Measurements from ENCODE around the gene GSK3B. TPM values are rescaled to one million over a fixed set of nuclear protein-coding genes. Genes with fewer than 3 reads are reported as not detected.
"Not testable (repeated sequence)": the region's sequence is repeated elsewhere in the genome, so short reads cannot be mapped to it uniquely, and the experiment has no call there.

GSK3B gene
- total RNA-seq, 2 experiments from 2014 or later, result 39.8 to 42.6 TPM

GRCh38 chr3:119888681-119889080 lies 205.6 kb downstream of the GSK3B start:
- H3K27ac Mint-ChIP-seq; DNase-seq; H3K27me3 Mint-ChIP-seq; ATAC-seq (ENCODE audit: low read depth); H3K4me3 Mint-ChIP-seq; H3K9me3 Mint-ChIP-seq; POLR2A ChIA-PET: not testable (repeated sequence)
- H3K4me1 Mint-ChIP-seq, result peaks cover 15% of the 10 kb centered on the region
- peaks cover 45% of the 10 kb centered on the region for H3K36me3 Mint-ChIP-seq

- DNase-seq (no peak), ATAC-seq (ENCODE audit: low read depth) (no peak)
- H3K4me3 Mint-ChIP-seq, result no peak overlapping the region
- POLR2A ChIA-PET, result no interaction called here
- H3K4me1 Mint-ChIP-seq, result peaks cover 6% of the 10 kb centered on the region
- H3K27me3 Mint-ChIP-seq, result no peaks in the 10 kb centered on the region
- no peak overlapping the region for H3K27ac Mint-ChIP-seq
- H3K9me3 Mint-ChIP-seq, result peaks cover 5% of the 10 kb centered on the region
- peaks cover 50% of the 10 kb centered on the region for H3K36me3 Mint-ChIP-seq
These were observed 208.3 kb downstream of the GSK3B start for GRCh38 chr3:119885746-119886530.

DNA sequence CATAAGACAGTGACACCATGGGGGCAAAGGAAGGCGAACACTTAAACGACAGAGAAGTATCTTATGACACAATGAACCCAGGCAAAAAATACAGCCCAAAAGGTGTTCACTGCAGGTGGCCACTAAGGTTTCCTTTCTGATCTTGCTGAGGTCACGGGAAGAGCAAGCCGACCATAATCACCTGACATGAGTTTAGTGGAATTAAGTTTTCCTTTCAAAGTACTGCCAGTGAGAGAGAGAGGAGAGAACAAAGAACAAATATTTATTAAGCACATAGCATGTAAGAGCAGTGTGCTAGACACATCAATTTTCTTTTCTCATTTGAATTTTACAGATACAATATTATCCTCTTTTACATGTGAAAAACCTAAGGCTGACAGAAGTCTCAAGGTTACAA lies 210.1 kb downstream of the GSK3B start:
- no peak overlapping the region for H3K27ac Mint-ChIP-seq
- H3K4me3 Mint-ChIP-seq, result no peak overlapping the region
- peaks cover 49% of the 10 kb centered on the region for H3K36me3 Mint-ChIP-seq
- H3K4me1 Mint-ChIP-seq, result peaks cover 6% of the 10 kb centered on the region
- ATAC-seq (ENCODE audit: low read depth) (no peak), DNase-seq (no peak)
- POLR2A ChIA-PET, result no interaction called here
- H3K27me3 Mint-ChIP-seq, result no peaks in the 10 kb centered on the region
- peaks cover 3% of the 10 kb centered on the region for H3K9me3 Mint-ChIP-seq

- POLR2A ChIA-PET, result no interaction called here
- DNase-seq (no peak), ATAC-seq (ENCODE audit: low read depth) (no peak)
- H3K4me3 Mint-ChIP-seq, result no peak overlapping the region
- H3K4me1 Mint-ChIP-seq, result peaks cover 6% of the 10 kb centered on the region
- peaks cover 44% of the 10 kb centered on the region for H3K36me3 Mint-ChIP-seq
- no peak overlapping the region for H3K27ac Mint-ChIP-seq
- H3K27me3 Mint-ChIP-seq, result no peaks in the 10 kb centered on the region
- peaks cover 3% of the 10 kb centered on the region for H3K9me3 Mint-ChIP-seq
These were observed 210.6 kb downstream of the GSK3B start for GRCh38 chr3:119883461-119884160.

DNA sequence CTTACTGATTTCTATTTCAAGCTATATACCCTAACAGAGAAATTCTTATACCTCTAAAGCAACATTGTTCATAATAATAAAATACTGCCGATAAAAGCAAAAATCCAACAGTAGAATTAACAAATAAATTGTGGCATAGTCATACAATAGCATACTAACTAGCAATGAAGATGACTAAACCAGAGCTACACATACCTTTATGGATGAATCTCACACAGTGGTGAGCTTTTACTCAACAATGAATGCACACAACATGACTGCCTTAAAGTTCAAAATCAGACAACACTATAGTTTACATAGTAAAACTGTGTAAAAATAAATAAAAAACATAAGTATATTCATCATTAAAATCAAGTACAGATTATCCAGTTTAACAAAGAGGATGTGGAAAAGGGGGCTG lies 213.3 kb downstream of the GSK3B start:
- DNase-seq (no peak), ATAC-seq (ENCODE audit: low read depth) (no peak)
- no peaks in the 10 kb centered on the region for H3K9me3 Mint-ChIP-seq
- no peak overlapping the region for H3K27ac Mint-ChIP-seq
- peaks cover 6% of the 10 kb centered on the region for H3K4me1 Mint-ChIP-seq
- no peak overlapping the region for H3K4me3 Mint-ChIP-seq
- peaks cover 28% of the 10 kb centered on the region for H3K36me3 Mint-ChIP-seq
- POLR2A ChIA-PET, result interaction anchor here (0.6 kb wide), 1 partner anchor 78 kb away, joined by 3 read pairs; no protein-coding TSS in a partner anchor
- no peaks in the 10 kb centered on the region for H3K27me3 Mint-ChIP-seq

DNA sequence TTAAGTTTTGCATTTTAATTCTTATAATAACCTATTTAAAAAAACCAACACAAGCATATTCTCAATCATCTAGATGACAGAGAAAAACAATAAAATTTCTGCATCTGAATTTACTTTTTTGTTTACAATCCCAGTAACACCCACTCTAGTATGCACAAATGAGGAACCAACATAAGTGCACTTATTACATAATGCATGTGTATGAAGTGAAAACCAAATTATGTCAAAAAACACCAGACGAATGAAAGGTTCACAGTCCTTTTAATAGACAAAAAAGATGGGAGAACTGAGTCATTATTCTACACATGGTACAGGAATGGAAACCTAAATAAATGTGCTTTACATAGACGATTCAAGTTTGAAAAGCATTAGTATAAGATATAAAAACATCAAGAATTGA lies 220.6 kb downstream of the GSK3B start:
- POLR2A ChIA-PET, result no interaction called here
- no peak for ATAC-seq (ENCODE audit: low read depth)

DNA sequence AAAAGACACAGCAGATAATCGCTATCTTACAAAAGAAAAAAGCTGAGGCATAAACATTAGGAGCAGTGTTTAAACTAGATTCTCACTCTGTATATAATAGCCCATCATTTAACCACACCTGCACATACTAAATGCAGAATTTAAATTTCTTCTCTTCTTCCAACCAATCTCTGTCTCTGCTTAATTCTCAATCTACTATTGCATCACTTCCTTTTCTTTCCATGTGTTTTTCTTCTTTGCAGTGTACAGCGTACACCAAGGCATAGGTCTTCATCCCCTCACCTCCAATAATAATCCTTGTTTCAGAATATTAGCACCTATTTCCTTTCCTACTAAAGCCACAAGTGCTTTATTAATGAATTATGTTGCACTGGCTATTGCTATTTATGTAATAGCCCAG lies 221.5 kb downstream of the GSK3B start:
- Mint-ChIP-seq H3K36me3 (peaks cover 17% of the 10 kb centered on the region), H3K9me3 (no peaks in the 10 kb centered on the region), H3K27me3 (no peaks in the 10 kb centered on the region), H3K27ac (no peak overlapping the region), H3K4me1 (peaks cover 18% of the 10 kb centered on the region), H3K4me3 (no peak overlapping the region)
- DNase-seq (no peak), ATAC-seq (ENCODE audit: low read depth) (no peak)
- POLR2A ChIA-PET, result no interaction called here

More for the DNA sequence above, 220.6 kb downstream of the GSK3B start:
- Mint-ChIP-seq H3K4me3 (no peak overlapping the region), H3K27me3 (no peaks in the 10 kb centered on the region), H3K36me3 (peaks cover 15% of the 10 kb centered on the region), H3K4me1 (peaks cover 14% of the 10 kb centered on the region), H3K27ac (no peak overlapping the region), H3K9me3 (no peaks in the 10 kb centered on the region)
- no peak for DNase-seq

DNA sequence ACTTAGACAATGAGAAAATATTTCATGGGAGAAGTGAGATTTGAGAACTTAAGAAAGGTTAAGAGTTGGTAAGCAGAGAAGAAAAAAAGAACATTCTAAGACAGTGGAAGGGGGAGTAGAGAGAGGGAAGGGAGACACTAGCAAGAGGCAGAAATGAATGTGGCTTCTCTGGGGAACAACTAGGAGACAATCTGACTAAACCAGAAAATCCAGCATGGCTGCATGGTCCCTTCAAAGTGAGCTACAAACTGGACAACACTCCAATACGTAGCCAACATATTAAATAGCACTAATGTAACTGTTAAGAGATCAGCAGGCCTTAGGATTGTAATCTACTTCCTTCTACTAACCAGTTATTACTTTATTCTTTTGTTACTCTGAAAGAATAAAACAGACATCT lies 222.7 kb downstream of the GSK3B start:
- Mint-ChIP-seq H3K27me3 (no peaks in the 10 kb centered on the region), H3K36me3 (peaks cover 17% of the 10 kb centered on the region), H3K4me3 (no peak overlapping the region), H3K9me3 (no peaks in the 10 kb centered on the region), H3K27ac (no peak overlapping the region), H3K4me1 (peaks cover 18% of the 10 kb centered on the region)
- no peak for DNase-seq
- POLR2A ChIA-PET, result no interaction called here
- ATAC-seq (ENCODE audit: low read depth), result no peak

GRCh38 chr3:119870512-119870911 lies 223.7 kb downstream of the GSK3B start:
- no peak for ATAC-seq (ENCODE audit: low read depth)
- no peaks in the 10 kb centered on the region for H3K9me3 Mint-ChIP-seq
- POLR2A ChIA-PET, result no interaction called here
- no peak for DNase-seq
- no peak overlapping the region for H3K4me3 Mint-ChIP-seq
- H3K36me3 Mint-ChIP-seq, result peaks cover 16% of the 10 kb centered on the region
- peaks cover 18% of the 10 kb centered on the region for H3K4me1 Mint-ChIP-seq
- no peak overlapping the region for H3K27ac Mint-ChIP-seq
- no peaks in the 10 kb centered on the region for H3K27me3 Mint-ChIP-seq

DNA sequence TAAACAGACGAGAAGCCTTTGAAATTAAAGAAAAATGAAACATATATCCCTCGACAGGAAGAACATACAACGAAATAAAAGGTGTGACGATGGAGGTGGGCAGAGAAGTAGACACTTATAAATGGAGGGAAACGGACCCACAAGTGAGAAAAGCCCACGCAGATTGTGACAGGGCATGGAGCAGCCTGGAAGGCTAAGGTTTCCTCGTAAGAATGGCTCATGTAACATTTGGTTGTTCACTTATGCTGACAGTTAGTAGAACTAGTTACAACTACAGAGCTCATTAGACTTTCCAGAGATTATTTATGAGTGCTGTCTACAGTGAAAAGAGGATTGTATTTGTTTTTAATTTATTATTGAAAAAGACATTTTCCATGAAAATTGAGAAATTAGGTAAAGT lies 229.8 kb downstream of the GSK3B start:
- ATAC-seq (ENCODE audit: low read depth), result no peak
- Mint-ChIP-seq H3K4me3 (no peak overlapping the region), H3K36me3 (peaks cover 40% of the 10 kb centered on the region), H3K9me3 (peaks cover 3% of the 10 kb centered on the region), H3K4me1 (peaks cover 7% of the 10 kb centered on the region), H3K27me3 (no peaks in the 10 kb centered on the region), H3K27ac (no peak overlapping the region)
- no peak for DNase-seq
- POLR2A ChIA-PET, result no interaction called here

DNA sequence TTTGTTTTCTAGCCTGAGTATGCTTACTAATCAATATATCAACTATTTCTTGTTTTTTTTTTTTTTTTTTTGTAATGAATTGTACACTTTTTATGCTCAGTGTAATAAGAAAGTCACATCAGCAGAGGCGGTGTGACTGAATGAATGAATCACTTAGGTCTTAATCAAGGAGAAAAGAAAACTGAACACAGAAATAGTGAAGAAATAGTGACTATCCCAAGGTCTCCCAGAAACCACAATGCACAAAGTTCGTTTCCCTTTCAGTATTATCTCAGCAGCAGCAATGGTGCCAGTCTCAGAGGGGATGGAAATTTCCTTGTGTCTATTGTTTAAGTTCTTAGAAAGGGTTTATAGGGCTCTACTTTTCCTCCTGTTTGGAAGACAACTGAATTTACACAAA lies 231.6 kb downstream of the GSK3B start:
- DNase-seq, result no peak
- Mint-ChIP-seq H3K36me3 (peaks cover 47% of the 10 kb centered on the region), H3K27me3 (no peaks in the 10 kb centered on the region), H3K4me1 (peaks cover 3% of the 10 kb centered on the region), H3K9me3 (peaks cover 7% of the 10 kb centered on the region), H3K4me3 (no peak overlapping the region), H3K27ac (no peak overlapping the region)
- ATAC-seq (ENCODE audit: low read depth), result no peak
- POLR2A ChIA-PET, result no interaction called here

DNA sequence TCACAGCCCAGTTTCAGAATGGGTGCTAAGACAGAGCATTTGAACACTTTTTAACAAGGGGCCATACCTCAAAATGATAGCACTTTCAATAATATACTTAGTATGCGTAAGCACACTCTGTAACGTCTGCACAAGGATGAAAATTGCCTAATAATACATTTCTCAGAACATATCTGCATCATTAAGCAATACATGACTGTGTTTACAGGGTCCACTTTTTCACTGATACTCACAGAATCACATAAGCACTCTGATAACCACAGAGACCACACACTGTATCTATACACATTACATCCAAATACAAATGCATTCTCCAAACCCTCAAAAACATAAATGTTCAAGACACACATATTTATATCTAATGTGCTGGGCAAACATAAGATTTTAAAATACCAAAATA lies 232.6 kb downstream of the GSK3B start:
- Mint-ChIP-seq H3K4me3 (no peak overlapping the region), H3K27me3 (no peaks in the 10 kb centered on the region), H3K9me3 (peaks cover 7% of the 10 kb centered on the region), H3K27ac (no peak overlapping the region), H3K36me3 (peaks cover 53% of the 10 kb centered on the region), H3K4me1 (peaks cover 3% of the 10 kb centered on the region)
- ATAC-seq (ENCODE audit: low read depth) (no peak), DNase-seq (no peak)
- POLR2A ChIA-PET, result no interaction called here

GRCh38 chr3:119859728-119860127 lies 234.5 kb downstream of the GSK3B start:
- POLR2A ChIA-PET, result no interaction called here
- peaks cover 3% of the 10 kb centered on the region for H3K4me1 Mint-ChIP-seq
- no peak overlapping the region for H3K4me3 Mint-ChIP-seq
- ATAC-seq (ENCODE audit: low read depth) (no peak), DNase-seq (no peak)
- peaks cover 13% of the 10 kb centered on the region for H3K9me3 Mint-ChIP-seq
- H3K27ac Mint-ChIP-seq, result no peak overlapping the region
- H3K27me3 Mint-ChIP-seq, result no peaks in the 10 kb centered on the region
- peaks cover 65% of the 10 kb centered on the region for H3K36me3 Mint-ChIP-seq

DNA sequence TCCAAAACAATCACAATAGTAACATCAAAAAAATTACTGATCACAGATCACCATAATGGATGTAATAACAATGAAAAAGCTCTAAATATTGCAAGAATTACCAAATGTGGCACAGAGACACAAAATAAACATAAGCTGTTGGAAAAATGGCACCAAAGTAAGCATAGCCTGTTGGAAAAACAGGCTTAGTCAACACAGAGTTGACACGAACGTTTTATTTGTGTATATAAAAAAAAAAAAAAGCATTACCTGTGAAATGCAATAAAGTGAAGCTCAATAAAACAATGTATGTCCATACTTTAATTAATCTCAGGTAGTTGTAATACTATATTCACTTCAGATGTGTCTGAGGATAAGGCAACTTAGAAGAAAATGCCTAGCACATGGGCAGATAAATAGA lies 235.3 kb downstream of the GSK3B start:
- no peak for ATAC-seq (ENCODE audit: low read depth)
- Mint-ChIP-seq H3K4me3 (no peak overlapping the region), H3K36me3 (peaks cover 66% of the 10 kb centered on the region), H3K4me1 (peaks cover 3% of the 10 kb centered on the region), H3K27me3 (no peaks in the 10 kb centered on the region), H3K27ac (no peak overlapping the region), H3K9me3 (peaks cover 15% of the 10 kb centered on the region)
- no peak for DNase-seq
- POLR2A ChIA-PET, result interaction anchor here (0.7 kb wide), 1 partner anchor 53 kb away, joined by 3 read pairs; no protein-coding TSS in a partner anchor

Data from activated naive CD8-positive, alpha-beta T cell treated with anti-CD3 and anti-CD28 coated beads, Interleukin-2, amount 10 ng/mL, durations not matched to agents 7 days and 5 days (primary cell).